ENCODE results near the gene LRP2BP.
A peak's percentile ranks its signal among the peaks of the same experiment; 100 is the strongest.

LRP2BP gene

DNA sequence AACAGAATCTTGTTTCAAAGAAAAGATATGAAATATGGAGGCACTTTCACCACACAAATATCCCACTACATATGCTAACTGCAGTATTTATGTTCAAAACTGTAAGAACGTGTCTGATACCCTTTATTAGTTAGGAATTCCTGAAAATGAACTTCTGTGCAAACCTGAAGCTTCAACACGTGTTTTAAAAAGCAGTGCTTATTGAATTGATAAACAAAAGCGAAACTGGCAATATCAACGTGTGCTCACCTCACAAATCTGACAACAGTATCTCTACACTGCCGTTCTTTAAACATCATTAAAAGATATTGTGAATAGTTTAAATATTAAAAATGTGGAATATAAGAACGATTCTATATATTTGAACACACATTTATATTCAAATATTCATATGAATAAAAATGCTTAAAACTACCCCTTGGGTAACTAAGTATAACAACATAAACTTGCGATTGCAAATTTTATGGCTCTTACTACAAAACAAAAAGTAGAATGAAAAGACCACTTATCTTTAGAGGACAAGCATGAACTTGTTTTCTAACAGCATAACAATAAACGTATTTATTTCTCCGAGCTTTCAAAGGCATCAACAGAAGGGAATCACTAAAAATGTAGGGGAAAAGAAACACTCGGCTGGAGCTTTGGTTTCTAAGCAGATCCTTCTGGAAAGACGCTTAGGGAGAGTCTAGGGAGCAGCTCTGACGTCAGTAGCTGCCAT is at the start of gene LRP2BP:
Gene LRP2BP (minus strand): TSS at position 687 of the 718 bp plus-strand sequence. CDS start 17,738 bp downstream, outside the sequence.
- Mint-ChIP-seq H3K36me3 (ENCODE audit: low read depth) (peaks cover 22% of the 10 kb centered on the region), H3K27me3 (ENCODE audit: low read depth) (no peaks in the 10 kb centered on the region), H3K4me3 (peak within 1 kb of the TSS; percentile 94), H3K9me3 (no peaks in the 10 kb centered on the region), H3K4me1 (ENCODE audit: low read depth) (peaks cover 48% of the 10 kb centered on the region), H3K27ac (peak within 1 kb of the TSS; percentile 98)

DNA sequence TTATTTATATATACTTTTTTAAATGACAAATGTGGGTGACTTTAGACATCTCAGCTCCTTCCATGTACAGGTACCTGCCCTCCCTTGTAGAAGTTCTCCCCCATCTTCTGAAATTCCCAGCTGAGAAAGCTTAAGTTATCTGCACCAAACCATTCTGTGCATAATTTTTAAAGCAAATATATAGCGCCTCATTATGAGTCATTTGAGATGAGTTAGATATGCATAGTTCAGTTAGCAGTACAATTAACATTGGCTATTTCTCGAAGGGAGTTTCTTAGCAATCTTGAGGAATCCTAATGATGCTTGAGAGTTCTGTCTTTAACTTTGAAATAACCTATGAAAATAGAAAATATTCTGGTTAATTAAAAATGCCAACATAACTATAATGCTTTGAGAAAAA is 49.5 kb upstream of the LRP2BP start:
- Mint-ChIP-seq H3K27me3 (ENCODE audit: low read depth) (peaks cover 3% of the 10 kb centered on the region), H3K9me3 (no peaks in the 10 kb centered on the region), H3K36me3 (ENCODE audit: low read depth) (no peaks in the 10 kb centered on the region), H3K4me3 (no peak overlapping the region), H3K27ac (no peak overlapping the region), H3K4me1 (ENCODE audit: low read depth) (no peaks in the 10 kb centered on the region)

DNA sequence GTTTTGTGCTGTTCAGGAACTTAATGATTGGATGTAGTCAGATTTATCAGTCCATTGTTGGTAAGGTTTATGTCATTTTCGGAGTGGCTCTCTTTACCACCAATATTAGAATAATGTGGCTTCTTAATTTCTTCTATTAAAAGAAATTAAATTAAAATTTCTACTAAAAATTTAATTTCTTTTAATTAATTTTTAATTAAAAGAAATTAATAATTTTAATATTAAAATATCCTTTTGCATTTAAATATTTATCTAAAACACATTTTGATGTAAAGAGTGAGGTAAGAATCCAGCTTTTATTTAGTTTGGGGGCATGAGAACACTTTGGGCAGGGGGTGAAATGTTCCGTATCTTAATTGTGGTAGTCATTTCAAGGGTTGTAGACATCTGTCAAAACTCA is 45.8 kb upstream of the LRP2BP start:
- Mint-ChIP-seq H3K4me1 (ENCODE audit: low read depth) (no peaks in the 10 kb centered on the region), H3K27me3 (ENCODE audit: low read depth) (peaks cover 3% of the 10 kb centered on the region)

DNA sequence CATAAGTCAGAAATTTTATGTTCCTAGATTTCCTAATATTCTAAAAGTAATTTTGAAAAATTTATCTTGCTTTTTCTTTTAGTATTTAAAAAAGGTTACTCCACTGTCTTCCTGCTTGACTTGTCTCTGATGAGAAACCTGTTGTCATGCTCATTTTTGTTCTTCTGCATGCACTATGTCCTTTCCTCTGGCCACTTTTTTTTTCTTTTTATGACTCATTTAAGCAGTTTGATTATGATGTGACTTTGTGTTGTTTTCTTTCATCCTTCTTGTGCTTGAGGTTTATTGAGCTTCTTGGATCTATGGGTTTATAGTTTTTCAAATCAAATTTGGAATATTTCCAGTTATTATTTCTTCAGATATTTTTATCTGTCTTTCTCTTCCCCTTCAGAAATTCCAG is 42.1 kb upstream of the LRP2BP start:
- no peaks in the 10 kb centered on the region for H3K36me3 Mint-ChIP-seq (ENCODE audit: low read depth)
- no peaks in the 10 kb centered on the region for H3K9me3 Mint-ChIP-seq
- peaks cover 3% of the 10 kb centered on the region for H3K27me3 Mint-ChIP-seq (ENCODE audit: low read depth)
- H3K4me1 Mint-ChIP-seq (ENCODE audit: low read depth), result no peaks in the 10 kb centered on the region
- no peak overlapping the region for H3K4me3 Mint-ChIP-seq
- no peak overlapping the region for H3K27ac Mint-ChIP-seq

More for the DNA sequence above, 45.8 kb upstream of the LRP2BP start:
- H3K4me3 Mint-ChIP-seq, result no peak overlapping the region
- no peaks in the 10 kb centered on the region for H3K9me3 Mint-ChIP-seq
- no peaks in the 10 kb centered on the region for H3K36me3 Mint-ChIP-seq (ENCODE audit: low read depth)
- H3K27ac Mint-ChIP-seq, result no peak overlapping the region

DNA sequence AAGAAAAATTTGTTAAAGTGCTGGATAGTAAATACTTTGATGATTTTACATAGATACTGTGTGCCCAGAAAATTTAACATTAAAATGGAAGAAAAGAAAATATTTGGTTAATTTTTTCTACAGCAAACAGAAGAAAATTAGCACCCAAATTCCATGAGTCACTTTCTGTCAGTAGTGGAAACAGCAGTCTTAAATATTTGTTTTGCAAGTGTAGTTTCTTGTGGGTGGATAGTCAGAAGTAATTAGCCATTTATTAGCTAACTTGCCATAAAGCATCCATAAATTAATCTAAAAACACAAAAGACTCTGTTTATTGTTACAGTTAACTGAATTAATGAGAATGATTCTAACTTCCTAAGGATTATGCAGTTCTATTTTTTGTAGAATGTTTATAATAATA is 39.7 kb upstream of the LRP2BP start:
- H3K4me1 Mint-ChIP-seq (ENCODE audit: low read depth), result no peaks in the 10 kb centered on the region

DNA sequence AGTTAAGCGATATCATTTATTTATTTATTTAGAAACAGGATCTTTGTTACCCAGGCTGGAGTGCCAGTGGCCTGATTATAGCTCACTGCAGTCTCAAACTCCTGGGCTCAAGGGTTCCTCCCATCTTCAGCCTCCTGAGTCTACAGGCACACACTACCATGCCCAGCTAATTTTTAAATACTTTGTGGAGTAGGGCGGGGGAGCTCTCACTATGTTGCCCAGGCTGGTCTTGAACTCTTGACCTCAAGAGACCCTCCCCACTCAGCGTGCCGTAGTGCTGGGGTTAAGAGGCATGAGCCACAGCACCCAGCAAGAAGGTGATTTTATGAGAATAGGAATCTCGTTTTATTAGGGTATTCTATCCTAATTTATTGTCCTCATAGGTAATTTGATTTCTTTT is 33.9 kb upstream of the LRP2BP start:
- no peak overlapping the region for H3K4me3 Mint-ChIP-seq
- no peaks in the 10 kb centered on the region for H3K36me3 Mint-ChIP-seq (ENCODE audit: low read depth)
- H3K4me1 Mint-ChIP-seq (ENCODE audit: low read depth), result peaks cover 8% of the 10 kb centered on the region
- no peaks in the 10 kb centered on the region for H3K9me3 Mint-ChIP-seq
- H3K27ac Mint-ChIP-seq, result no peak overlapping the region
- H3K27me3 Mint-ChIP-seq (ENCODE audit: low read depth), result peaks cover 19% of the 10 kb centered on the region

More for the DNA sequence above, 39.7 kb upstream of the LRP2BP start:
- Mint-ChIP-seq H3K27me3 (ENCODE audit: low read depth) (peaks cover 8% of the 10 kb centered on the region), H3K4me3 (no peak overlapping the region), H3K9me3 (no peaks in the 10 kb centered on the region), H3K27ac (no peak overlapping the region), H3K36me3 (ENCODE audit: low read depth) (no peaks in the 10 kb centered on the region)

DNA sequence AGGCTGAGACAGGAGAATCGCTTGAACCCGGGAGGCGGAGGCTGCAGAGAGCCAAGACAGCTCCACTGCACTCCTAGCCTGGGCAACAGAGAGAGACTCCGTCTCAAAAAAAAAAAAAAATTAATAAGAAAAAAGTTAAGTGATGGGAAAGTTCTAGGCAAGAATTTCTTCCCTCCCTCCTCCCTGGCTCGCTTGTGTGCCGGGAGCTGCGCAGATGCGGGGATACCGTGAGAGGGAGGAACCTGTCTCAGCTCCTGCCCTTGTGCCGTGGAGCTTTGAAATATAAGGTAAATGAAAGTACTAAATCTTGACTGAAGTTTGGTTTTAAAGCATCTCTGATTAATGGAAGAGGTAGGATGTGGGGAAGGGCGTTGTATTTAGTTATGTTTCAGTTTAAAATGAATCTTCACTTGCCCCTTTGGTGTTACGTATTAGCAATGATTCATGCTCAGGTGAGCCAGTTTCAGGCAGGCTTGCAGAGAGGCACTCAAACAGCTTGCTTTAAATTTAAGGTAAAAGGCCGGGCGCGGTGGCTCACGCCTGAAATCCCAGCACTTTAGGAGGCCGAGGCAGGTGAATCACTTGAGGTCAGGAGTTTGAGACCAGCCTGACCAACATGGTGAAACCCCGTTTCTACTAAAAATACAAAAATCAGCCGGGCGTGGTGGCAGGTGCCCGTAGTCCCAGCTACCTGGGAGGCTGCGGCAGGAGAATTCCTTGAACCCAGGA is 31.4 kb upstream of the LRP2BP start:
- Mint-ChIP-seq H3K27ac (no peak overlapping the region), H3K36me3 (ENCODE audit: low read depth) (peaks cover 5% of the 10 kb centered on the region), H3K9me3 (no peaks in the 10 kb centered on the region), H3K4me3 (no peak overlapping the region), H3K4me1 (ENCODE audit: low read depth) (peaks cover 20% of the 10 kb centered on the region), H3K27me3 (ENCODE audit: low read depth) (peaks cover 19% of the 10 kb centered on the region)

DNA sequence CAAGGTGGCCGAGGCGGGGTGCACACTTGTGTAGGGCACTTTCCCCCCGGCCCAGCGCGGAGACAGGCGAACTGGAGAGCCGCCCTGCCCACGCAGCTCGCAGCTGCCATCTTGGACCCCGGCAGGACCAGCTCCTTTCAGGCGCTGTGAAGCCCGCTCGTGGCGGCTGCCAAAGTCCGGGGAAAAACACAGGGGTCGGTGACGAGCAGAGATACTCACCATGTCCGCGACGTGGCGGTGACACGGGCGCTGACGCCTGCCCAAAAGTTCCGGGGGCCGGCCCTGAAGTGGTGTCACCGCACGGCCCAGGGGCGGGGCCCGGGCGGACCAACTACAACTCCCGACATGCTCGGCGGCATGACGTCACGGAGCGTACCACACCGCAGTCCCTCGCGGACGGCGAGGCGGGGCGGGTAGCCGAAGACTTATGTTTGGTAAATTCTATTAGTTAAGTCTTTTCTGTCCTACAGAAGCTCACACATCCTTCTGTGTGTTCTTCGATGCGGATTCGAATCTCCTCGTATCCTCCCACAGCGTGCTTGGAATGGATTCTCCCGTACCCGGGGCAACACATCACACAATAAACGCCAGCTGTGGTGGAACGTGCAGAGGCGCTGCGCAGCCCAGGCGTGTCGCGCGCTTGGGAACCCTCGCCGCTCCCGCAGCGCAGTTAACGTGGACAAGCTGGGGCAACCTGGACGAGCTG is 30.1 kb upstream of the LRP2BP start, which contains the start of gene UFSP2:
Gene UFSP2 (minus strand): TSS at position 318 of the 706 bp plus-strand sequence. CDS start 96 bp downstream, at position 222.
- Mint-ChIP-seq H3K36me3 (ENCODE audit: low read depth) (peaks cover 13% of the 10 kb centered on the region), H3K27me3 (ENCODE audit: low read depth) (peaks cover 12% of the 10 kb centered on the region), H3K27ac (peak within 1 kb of the TSS; percentile 88), H3K4me1 (ENCODE audit: low read depth) (peaks cover 27% of the 10 kb centered on the region), H3K9me3 (no peaks in the 10 kb centered on the region), H3K4me3 (peak within 1 kb of the TSS; percentile 88)

DNA sequence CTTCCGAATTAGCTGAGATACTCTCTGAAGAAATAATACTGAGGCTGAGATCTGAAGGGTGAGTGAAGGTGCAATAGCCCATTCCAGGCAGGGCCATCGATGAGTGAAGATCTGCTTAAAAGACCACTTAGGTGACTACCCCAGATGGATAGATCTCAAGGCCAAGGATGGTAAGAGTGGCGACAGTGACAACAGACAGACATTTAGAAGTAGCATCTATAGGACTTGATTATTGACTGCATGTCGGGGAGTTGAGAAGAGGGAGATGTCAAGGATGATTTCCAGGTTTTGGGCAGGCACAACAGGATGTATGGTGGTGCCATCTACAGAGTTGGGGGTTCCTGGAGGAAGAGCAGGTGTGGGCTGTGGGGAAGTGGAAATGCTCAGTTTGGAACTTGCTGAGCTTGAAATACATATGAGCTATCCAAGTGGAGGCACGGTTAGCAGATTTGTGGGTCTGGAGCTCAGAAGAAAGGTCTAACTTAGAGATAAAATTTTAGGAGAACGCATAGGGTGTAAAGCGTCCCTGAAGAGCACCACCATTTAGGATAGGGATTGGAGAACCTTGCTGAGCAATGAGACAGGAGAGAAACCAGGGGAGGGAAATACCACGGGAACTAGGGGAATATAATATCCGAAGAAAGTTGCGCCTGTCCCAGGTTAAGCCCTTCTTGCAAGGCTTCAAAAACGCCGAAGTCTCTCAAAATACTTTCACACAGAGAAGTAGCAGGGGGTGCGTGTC is 29.4 kb upstream of the LRP2BP start:
- H3K4me1 Mint-ChIP-seq (ENCODE audit: low read depth), result peaks cover 27% of the 10 kb centered on the region

DNA sequence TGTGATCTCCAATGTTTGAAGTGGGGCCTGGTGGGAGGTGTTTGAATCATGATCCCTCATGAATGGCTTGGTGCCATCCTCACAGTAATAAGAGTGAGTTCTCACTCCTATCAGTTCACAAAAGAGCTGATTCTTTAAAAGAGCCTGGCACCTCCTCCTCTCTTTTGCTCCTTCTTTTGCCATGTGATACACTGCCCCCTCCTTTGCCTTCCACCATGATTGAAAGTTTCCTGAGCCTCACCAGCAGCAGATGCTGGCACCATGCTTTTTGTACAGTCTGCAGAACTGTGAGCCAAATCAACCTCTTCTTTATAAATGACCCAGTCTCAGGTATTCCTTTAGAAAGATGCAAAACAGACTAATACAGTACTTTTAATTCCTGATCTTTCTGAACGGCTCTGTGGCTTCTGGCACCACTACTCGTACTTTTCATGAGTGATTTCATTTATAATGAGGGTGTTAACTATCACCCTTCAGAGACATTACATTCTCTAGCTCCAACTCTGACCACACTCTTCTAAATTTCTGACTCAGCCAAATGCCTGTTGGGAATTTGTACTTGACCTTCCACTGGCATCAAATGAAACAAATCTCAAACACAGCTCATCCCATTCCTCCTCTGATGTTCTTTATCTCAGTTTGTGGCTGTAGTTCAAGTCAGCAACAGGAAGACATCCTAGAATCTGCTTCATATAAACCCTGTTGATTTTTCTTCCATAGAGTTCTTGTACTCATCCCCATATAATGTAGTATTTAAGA is 25.8 kb upstream of the LRP2BP start:
- peaks cover 25% of the 10 kb centered on the region for H3K4me1 Mint-ChIP-seq (ENCODE audit: low read depth)
- no peaks in the 10 kb centered on the region for H3K27me3 Mint-ChIP-seq (ENCODE audit: low read depth)
- no peak overlapping the region for H3K27ac Mint-ChIP-seq
- no peak overlapping the region for H3K4me3 Mint-ChIP-seq
- H3K36me3 Mint-ChIP-seq (ENCODE audit: low read depth), result peaks cover 19% of the 10 kb centered on the region
- no peaks in the 10 kb centered on the region for H3K9me3 Mint-ChIP-seq

More for the DNA sequence above, 29.4 kb upstream of the LRP2BP start:
- Mint-ChIP-seq H3K9me3 (no peaks in the 10 kb centered on the region), H3K27ac (peak overlapping the region; percentile 88), H3K4me3 (peak overlapping the region; percentile 88), H3K27me3 (ENCODE audit: low read depth) (peaks cover 12% of the 10 kb centered on the region), H3K36me3 (ENCODE audit: low read depth) (peaks cover 13% of the 10 kb centered on the region)

DNA sequence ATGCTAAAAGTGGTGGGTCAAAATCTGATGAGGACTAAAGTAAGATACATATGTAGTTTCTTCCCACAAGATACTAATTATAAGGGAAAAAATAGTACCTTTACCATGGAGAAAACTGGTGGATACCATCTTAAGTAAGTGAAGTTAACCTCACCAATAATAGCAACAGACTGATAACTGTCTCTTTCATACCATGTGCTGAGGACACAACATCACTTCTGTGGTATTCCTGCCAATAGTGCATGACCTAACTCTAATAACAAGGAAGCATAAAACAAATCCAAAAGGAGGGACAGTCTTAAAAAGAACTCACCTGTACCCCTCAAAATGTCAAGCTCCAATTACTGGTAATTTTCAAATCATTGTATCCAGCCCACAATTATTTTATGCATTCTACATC is 21.2 kb upstream of the LRP2BP start:
- H3K4me1 Mint-ChIP-seq (ENCODE audit: low read depth), result peaks cover 5% of the 10 kb centered on the region
- H3K36me3 Mint-ChIP-seq (ENCODE audit: low read depth), result peaks cover 19% of the 10 kb centered on the region
- H3K27ac Mint-ChIP-seq, result no peak overlapping the region
- H3K27me3 Mint-ChIP-seq (ENCODE audit: low read depth), result no peaks in the 10 kb centered on the region
- H3K4me3 Mint-ChIP-seq, result no peak overlapping the region
- H3K9me3 Mint-ChIP-seq, result no peaks in the 10 kb centered on the region

DNA sequence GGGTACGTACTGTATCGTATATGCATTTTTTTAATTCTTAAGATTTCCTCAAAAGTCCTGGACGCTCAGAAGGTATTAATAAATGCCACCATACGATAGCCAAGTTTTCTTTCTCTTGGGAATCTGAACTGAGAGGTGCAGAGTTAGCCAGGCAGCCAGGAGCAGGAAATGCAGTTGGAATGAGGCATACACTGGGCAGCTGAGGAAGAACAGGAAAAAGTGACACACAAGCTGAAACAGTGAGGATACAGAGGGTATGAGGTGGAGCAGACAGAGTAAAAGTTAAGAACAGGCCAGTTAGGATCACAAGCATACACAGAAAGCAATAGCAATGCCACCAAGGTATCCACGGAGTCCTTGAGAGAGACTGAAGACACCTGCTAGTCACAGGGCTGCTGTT is 16.7 kb upstream of the LRP2BP start:
- H3K4me3 Mint-ChIP-seq, result no peak overlapping the region
- H3K36me3 Mint-ChIP-seq (ENCODE audit: low read depth), result peaks cover 26% of the 10 kb centered on the region
- H3K27me3 Mint-ChIP-seq (ENCODE audit: low read depth), result no peaks in the 10 kb centered on the region
- no peak overlapping the region for H3K27ac Mint-ChIP-seq
- H3K4me1 Mint-ChIP-seq (ENCODE audit: low read depth), result no peaks in the 10 kb centered on the region
- peaks cover 4% of the 10 kb centered on the region for H3K9me3 Mint-ChIP-seq

DNA sequence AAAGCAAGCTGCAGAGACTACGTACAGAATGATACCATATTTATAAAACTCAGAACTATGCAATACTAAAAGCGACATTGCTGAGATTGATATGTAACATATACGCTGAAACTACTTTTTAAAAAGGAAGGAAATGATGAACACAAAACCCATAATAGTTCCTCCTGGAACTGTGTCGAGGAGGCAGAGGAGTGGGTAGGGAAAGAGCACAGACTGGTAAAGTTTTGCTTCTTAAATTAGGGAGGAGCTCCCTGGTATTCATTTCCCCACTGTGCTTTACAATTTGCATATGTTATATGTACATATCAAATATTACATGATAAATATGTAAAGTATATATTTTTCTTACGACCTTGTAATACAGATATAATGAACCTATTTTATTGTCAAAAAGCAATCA is 16.1 kb upstream of the LRP2BP start:
- Mint-ChIP-seq H3K36me3 (ENCODE audit: low read depth) (peaks cover 23% of the 10 kb centered on the region), H3K27ac (no peak overlapping the region), H3K27me3 (ENCODE audit: low read depth) (no peaks in the 10 kb centered on the region), H3K4me3 (no peak overlapping the region), H3K9me3 (peaks cover 4% of the 10 kb centered on the region), H3K4me1 (ENCODE audit: low read depth) (no peaks in the 10 kb centered on the region)

All from T-helper 1 cell treated with Interleukin-12 subunit alpha and Interleukin-12 subunit beta and Interleukin-4 antibody, amounts not matched to agents 30 μg/mL and 1 μg/mL, for 36 hours (primary cell).